HG03460 (cell line): ENCODE results near the gene KDM4E.
"Not testable (repeated sequence)": the region's sequence is repeated elsewhere in the genome, so short reads cannot be mapped to it uniquely, and the experiment has no call there.

Source experiments
- ATAC-seq: cut with Tn5 transposase; IDR thresholded peaks from one replicate; pipeline ENCODE4 v1.9.1; 2021; ENCODE audit not compliant: unreplicated experiment

Gene KDM4E

DNA sequence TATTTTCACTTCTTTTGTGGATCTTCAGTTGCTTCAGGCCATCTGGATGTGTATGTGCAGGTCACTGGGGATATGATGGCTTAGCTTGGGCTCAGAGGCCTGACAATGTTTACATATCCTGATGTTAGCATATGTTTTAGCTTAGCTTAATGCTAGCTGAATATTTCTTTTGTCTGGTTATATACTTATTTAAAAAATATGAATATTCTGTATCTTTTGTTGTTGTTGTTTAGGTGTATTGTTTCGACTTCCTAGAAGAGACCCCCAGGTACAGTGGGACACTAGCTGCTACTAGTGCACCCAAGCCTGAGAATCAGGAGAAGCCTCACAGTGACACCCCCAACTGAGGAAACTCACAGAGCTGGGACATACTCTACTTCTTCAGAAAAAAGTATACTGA lies at the start of gene KDM4E:
TSS of gene KDM4E (plus strand) at position 301 of the 400 bp plus-strand sequence. CDS start 300 bp downstream, outside the sequence.
- no peak for ATAC-seq

GRCh38 chr11:94975599-94975998 lies 49.5 kb upstream of the KDM4E start:
- ATAC-seq, result no peak

GRCh38 chr11:94987378-94987777 lies 37.7 kb upstream of the KDM4E start:
- no peak for ATAC-seq

DNA sequence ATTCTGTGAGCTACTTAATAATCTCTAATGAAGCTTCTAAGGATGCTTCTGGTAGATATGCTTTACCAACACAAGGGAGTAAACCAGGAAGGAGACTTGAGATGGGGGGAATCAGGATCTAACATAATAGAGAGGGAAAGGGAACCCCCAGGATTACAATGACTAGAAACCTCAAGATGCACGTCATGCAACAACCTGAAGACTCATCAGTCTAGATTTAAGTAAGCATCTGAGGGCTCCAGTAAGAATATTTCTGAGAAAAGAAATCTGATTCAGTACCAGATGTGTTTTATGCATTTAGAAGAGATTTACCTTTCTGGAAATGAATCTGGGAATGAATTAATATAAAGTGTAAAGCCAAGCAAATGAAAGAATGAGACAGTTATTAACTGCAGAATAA lies 36.3 kb upstream of the KDM4E start:
- ATAC-seq, result no peak

DNA sequence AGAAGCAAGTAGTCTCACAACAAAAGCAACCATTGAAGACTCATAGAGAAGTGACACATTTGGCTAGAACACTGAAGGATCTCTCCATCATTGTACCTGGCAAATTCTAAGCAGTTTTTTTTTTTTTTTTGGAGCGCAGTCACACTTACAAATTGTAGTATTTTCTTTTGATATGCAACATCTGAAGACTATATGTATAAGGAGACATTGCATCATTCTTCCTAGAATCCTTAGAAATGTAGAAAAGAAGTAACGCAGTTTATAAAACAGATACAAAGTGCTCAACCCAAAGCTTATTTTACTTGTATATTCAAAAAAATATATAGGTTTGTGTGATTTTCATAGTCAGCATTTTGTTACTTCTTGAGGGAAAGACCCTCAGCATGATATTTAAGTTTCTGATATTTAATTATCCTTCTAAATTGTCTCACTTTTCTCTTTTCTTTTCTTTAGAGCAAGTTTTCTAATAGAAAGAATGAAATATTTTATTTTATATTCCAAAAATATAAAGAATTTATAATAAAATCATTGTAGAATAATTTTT lies 31.6 kb upstream of the KDM4E start:
- no peak for ATAC-seq

DNA sequence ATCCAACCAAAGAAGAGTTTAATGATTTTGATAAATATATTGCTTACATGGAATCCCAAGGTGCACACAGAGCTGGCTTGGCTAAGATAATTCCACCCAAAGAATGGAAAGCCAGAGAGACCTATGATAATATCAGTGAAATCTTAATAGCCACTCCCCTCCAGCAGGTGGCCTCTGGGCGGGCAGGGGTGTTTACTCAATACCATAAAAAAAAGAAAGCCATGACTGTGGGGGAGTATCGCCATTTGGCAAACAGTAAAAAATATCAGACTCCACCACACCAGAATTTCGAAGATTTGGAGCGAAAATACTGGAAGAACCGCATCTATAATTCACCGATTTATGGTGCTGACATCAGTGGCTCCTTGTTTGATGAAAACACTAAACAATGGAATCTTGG lies 27.6 kb upstream of the KDM4E start:
- no peak for ATAC-seq

GRCh38 chr11:94998285-94998684 lies 26.8 kb upstream of the KDM4E start:
- ATAC-seq, result no peak

- ATAC-seq, result no peak
Observed at GRCh38 chr11:95003716-95004115, 21.3 kb upstream of the KDM4E start.

- no peak for ATAC-seq
Observed at GRCh38 chr11:95005642-95006041, 19.4 kb upstream of the KDM4E start.

- ATAC-seq, result no peak
Observed at GRCh38 chr11:95011376-95011775, 13.7 kb upstream of the KDM4E start.

- ATAC-seq, result no peak
Observed at GRCh38 chr11:95014184-95014821, 10.8 kb upstream of the KDM4E start.

- ATAC-seq, result no peak
Observed at GRCh38 chr11:95016139-95016538, 8.9 kb upstream of the KDM4E start.

GRCh38 chr11:95021468-95021867 lies 3.6 kb upstream of the KDM4E start:
- not testable (repeated sequence) for ATAC-seq

DNA sequence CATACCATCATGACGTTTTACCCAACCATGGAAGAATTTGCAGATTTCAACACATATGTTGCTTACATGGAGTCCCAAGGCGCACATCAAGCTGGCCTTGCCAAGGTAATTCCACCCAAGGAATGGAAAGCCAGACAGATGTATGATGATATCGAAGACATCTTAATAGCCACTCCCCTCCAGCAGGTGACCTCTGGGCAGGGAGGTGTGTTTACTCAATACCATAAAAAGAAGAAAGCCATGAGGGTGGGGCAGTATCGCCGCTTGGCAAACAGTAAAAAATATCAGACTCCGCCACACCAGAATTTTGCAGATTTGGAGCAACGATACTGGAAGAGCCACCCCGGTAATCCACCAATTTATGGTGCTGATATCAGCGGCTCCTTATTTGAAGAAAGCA lies 536 bp downstream of the KDM4E start:
- ATAC-seq, result not testable (repeated sequence)

- ATAC-seq, result no peak
Observed at GRCh38 chr11:95028357-95028756, 3.3 kb downstream of the KDM4E start.

- no peak for ATAC-seq
Observed at GRCh38 chr11:95033051-95033450, 8.0 kb downstream of the KDM4E start.

DNA sequence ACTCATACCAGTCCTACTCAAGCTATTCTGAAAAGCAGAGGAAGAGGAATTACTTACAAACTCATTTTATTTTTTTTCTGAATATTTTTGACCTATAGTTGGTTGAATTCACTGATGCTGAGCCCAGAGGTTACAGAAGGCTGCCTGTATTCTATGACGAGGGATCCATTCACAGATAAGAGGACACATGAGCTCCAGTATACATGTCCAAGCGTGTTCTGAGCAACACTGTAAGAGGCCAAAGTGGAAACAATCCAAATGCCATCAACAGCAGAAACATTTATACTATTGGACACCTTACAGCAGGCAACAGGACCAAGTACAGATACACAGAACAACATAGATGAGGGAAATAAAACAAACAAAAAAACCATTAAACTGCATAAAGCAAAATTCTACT lies 10.3 kb downstream of the KDM4E start:
- ATAC-seq, result no peak

DNA sequence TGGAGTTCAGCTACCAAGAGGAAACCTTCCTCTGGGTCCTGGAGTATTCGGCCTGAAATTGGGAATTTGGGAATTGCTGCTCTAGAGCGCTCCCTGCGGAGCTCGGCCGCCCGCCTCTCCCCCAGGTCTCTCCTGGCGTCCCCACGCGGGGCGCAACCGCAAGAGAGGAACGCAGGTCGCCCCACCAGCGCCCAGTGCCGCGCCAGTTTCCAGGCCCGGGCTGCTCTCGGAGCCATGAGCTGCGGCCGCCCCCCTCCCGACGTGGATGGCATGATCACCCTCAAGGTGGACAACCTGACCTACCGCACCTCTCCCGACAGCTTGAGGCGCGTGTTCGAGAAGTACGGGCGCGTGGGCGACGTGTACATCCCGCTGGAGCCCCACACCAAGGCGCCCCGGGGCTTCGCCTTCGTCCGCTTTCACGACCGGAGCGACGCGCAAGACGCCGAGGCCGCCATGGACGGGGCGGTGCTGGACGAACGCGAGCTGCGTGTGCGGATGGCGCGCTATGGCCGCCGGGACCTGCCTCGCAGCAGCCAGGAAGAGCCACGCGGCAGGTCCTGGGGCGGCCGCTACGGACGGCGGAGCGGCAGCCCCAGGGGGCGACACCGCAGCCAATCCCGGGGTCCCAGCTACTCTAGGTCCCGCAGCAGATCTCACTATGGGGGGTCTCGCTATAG lies 12.4 kb downstream of the KDM4E start:
- ATAC-seq, result not testable (repeated sequence)

GRCh38 chr11:95042239-95042638 lies 17.2 kb downstream of the KDM4E start:
- no peak for ATAC-seq

- no peak for ATAC-seq
Observed at GRCh38 chr11:95042906-95043305, 17.8 kb downstream of the KDM4E start.

DNA sequence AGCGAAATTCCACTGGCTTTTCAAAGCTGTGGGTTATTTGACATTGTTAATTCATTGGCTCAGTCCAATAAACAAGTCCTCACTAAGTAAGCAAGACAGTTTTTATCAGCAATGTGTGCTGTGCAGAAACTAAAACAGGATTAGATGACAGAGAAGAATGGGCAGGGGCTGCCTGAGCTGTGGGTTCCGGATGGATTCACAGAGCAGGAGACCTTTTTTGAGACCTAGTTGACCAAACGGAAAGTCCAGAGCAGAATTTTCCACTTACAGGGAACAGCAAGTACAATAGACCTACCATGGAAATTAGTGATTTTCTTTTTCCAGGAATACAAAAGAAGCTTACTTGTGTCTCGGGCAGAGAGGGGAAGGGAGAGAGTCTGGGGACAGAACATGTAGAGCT lies 19.0 kb downstream of the KDM4E start:
- ATAC-seq, result no peak

DNA sequence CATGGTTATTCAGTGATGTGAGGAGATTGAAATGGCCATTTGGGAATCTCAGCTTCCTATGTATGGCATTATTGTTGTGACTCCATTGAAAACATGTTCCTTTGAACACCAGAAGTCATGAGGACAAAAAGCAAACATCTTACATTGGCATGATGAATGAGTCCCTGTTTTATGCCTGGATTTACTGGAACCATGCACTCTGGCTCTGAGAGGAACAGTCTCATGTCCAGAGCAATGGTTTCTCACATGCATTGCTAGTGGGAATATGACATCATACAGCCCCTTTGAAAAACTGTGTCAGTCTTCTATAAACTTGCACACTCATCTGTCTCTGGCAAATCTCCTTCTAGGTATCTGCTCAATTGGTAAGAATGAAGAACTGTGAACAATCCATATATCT lies 20.8 kb downstream of the KDM4E start:
- no peak for ATAC-seq
